ENCODE results near the gene RAP1B.

Gene RAP1B

GRCh38 chr12:68587448-68587873 lies 23.2 kb upstream of the RAP1B start:
- TF ChIP-seq, protein P1, sequence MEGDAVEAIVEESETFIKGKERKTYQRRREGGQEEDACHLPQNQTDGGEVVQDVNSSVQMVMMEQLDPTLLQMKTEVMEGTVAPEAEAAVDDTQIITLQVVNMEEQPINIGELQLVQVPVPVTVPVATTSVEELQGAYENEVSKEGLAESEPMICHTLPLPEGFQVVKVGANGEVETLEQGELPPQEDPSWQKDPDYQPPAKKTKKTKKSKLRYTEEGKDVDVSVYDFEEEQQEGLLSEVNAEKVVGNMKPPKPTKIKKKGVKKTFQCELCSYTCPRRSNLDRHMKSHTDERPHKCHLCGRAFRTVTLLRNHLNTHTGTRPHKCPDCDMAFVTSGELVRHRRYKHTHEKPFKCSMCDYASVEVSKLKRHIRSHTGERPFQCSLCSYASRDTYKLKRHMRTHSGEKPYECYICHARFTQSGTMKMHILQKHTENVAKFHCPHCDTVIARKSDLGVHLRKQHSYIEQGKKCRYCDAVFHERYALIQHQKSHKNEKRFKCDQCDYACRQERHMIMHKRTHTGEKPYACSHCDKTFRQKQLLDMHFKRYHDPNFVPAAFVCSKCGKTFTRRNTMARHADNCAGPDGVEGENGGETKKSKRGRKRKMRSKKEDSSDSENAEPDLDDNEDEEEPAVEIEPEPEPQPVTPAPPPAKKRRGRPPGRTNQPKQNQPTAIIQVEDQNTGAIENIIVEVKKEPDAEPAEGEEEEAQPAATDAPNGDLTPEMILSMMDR (conservative IDR thresholded peaks at IDR 0.05; ENCODE audit: low read depth, low read length): no peak
- DNase-seq (ENCODE audit: low read depth): no peak
- no peak overlapping the region for H3K4me3 ChIP-seq (ENCODE audit: low read length)

DNA sequence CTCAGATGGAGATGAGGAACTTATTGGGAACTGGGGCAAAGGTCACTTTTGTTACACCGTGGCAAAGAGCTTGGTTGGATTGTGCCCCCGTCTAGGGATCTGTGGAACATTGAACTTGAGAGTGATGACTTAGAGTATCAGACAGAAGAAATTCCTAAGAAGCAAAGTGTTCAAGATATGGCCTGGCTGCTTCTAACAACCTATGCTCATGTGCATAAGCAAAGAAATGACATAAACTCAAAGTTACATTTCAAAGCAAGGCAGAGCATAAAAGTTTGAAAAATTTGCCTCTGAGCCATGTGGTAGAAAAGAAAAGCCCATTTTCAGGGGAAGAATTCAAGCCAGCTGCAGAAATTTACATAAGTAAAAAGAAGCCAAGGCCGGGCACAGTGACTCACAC lies 21.5 kb upstream of the RAP1B start:
- DNase-seq (ENCODE audit: low read depth): no peak
- no peak overlapping the region for H3K4me3 ChIP-seq (ENCODE audit: low read length)
- TF ChIP-seq, protein P1 (conservative IDR thresholded peaks at IDR 0.05; ENCODE audit: low read depth, low read length): no peak

GRCh38 chr12:68591734-68592418 lies 18.8 kb upstream of the RAP1B start:
- no peak overlapping the region for H3K4me3 ChIP-seq (ENCODE audit: low read length)
- TF ChIP-seq, protein P1 (conservative IDR thresholded peaks at IDR 0.05; ENCODE audit: low read depth, low read length): no peak

GRCh38 chr12:68595241-68595640 lies 15.5 kb upstream of the RAP1B start:
- TF ChIP-seq, protein P1 (conservative IDR thresholded peaks at IDR 0.05; ENCODE audit: low read depth, low read length): no peak
- H3K4me3 ChIP-seq (ENCODE audit: low read length): no peak overlapping the region
- no peak for DNase-seq (ENCODE audit: low read depth)

More at GRCh38 chr12:68591734-68592418, 18.8 kb upstream of the RAP1B start:
- DNase-seq (ENCODE audit: low read depth): no peak

- TF ChIP-seq, protein P1 (conservative IDR thresholded peaks at IDR 0.05; ENCODE audit: low read depth, low read length): no peak
- no peak for DNase-seq (ENCODE audit: low read depth)
- no peak overlapping the region for H3K4me3 ChIP-seq (ENCODE audit: low read length)
These were observed 8.9 kb upstream of the RAP1B start for GRCh38 chr12:68601767-68602166.

DNA sequence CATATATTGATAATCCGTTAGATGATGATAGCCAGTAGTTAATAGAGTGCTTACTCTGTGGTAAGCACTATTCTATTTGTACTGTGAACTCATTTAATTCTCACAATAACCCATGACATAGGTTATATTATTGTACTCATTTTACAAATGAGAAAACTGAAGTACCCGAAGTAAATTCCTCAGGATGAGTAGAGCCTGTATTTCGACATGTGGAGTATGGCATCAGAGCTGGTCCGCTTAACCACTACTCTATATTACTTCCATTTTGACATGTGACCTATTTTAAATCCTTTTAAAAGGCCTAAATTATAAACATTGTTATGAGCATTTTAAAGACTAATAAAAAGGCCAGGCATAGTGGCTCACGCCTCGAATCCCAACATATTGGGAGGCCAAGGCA lies 8.0 kb upstream of the RAP1B start:
- no peak for DNase-seq (ENCODE audit: low read depth)
- TF ChIP-seq, protein P1 (conservative IDR thresholded peaks at IDR 0.05; ENCODE audit: low read depth, low read length): no peak
- H3K4me3 ChIP-seq (ENCODE audit: low read length): no peak overlapping the region

GRCh38 chr12:68608191-68608590 lies 2.5 kb upstream of the RAP1B start:
- H3K4me3 ChIP-seq (ENCODE audit: low read length): no peak overlapping the region
- no peak for DNase-seq (ENCODE audit: low read depth)
- TF ChIP-seq, protein P1 (conservative IDR thresholded peaks at IDR 0.05; ENCODE audit: low read depth, low read length): no peak
